SU-DHL-6 (cell line): Measurements from ENCODE around the gene THBS3.

Source experiments
- CTCF ChIP-seq: fragments of 200-600 bp; sonication (generic); IDR thresholded peaks from one replicate; pipeline ENCODE4 v1.5.1; 2017; ENCODE audit warnings: antibody characterized with exemption, mild to moderate bottlenecking, low read length, moderate library complexity; ENCODE audit not compliant: insufficient read depth, poor library complexity, severe bottlenecking
- EZH2phosphoT487 ChIP-seq: fragments of 200-600 bp; sonication (generic), shearing (Covaris generic); conservative IDR thresholded peaks from 2 replicates; pipeline ENCODE4 v1.6.1; 2018; ENCODE audit warnings: mild to moderate bottlenecking, antibody characterized with exemption, low read length, moderate library complexity, mixed read lengths

- TF ChIP-seq CTCF (no peak), EZH2phosphoT487 (no peak)
These were observed 9.2 kb downstream of the THBS3 start for GRCh38 chr1:155198547-155198906.
